NOMO-1 (cell line): ENCODE measurements around the gene CBLIF.
A peak's percentile ranks its signal among the peaks of the same experiment; 100 is the strongest.
"Not testable (repeated sequence)": the region's sequence is repeated elsewhere in the genome, so short reads cannot be mapped to it uniquely, and the experiment has no call there.

Source experiments
- DNase-seq, 2 experiments: peaks; one replicate each; lab custom pipeline; 2025; ENCODE audit not compliant: unreplicated experiment in 2 of 2; lab: John Stamatoyannopoulos, UW

The CBLIF gene

DNA sequence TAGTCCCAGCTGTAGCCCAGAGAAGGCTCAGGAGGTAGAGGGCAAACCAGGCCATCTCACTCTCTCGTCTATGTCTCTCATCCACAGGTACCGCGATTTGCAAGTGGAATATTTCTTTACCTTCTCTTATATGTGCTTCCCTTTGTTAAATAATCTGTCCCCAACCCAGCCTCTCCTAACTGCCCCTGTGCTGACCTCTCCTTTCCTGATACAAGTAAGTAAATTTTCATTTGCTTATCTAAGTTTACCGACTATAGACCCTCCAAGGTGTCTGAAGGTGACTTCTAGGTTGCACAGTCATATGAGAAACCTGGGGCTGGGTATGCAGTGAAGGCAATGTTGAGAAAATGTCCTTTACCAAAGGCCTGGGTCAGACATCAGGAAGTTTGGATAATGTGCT lies at the start of gene CBLIF:
CBLIF (minus strand) TSS at position 101 of the 400 bp plus-strand sequence; CDS start at position 55, 46 bp downstream.
- DNase-seq, result no peak

DNA sequence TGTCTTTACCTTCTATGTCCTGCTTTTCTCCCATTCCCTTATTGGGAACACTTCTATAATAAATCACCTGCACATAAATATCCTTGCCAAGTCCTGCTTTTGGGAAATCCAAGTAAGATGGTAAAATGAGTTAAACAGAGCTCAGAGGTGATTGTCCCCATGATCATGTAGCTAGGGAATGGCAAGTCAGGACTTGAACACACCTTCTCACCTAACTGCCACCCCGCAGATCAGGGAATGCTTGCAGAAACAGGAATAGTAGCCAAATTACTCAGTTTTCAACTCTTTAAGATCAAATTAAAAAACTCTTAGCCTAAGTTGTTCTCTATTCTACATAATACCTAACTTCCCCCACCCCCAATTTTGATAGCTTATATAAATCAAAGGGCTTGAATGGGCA lies 49.3 kb upstream of the CBLIF start:
- no peak for DNase-seq

DNA sequence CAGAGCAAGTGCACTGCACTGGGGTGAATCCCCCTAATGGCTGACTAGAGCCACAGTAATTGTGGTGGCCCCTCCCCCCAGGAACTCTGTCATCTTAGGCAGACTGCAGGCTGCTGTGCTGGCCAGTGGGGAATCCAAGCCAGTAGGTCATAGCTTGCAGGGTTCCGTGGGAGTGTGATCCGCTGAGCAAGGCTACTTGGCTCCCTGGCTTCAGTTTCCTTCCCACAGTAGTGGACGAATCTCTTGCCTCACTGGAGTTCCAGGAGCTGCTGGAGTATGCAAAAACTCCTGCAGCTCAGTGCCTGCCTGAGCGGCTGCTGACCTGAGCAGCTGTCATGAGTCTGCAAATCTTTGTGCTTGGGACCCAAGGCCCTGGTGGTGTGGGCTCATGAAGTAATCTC lies 46.5 kb upstream of the CBLIF start:
- no peak for DNase-seq

DNA sequence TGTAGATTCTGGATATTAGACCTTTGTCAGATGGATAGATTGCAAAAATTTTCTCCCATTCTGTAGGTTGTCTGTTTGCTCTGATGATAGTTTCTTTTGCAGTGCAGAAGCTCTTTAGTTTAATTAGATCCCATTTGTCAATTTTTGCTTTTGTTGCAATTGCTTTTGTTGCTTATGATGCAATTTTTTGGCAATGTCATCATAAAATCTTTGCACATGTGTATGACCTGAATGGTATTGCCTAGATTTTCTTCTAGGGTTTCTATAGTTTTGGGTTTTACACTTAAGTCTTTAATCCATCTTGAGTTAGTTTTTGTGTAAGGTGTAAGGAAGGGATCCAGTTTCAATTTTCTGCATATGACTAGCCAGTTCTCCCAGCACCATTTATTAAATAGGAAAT lies 41.9 kb upstream of the CBLIF start:
- not testable (repeated sequence) for DNase-seq

DNA sequence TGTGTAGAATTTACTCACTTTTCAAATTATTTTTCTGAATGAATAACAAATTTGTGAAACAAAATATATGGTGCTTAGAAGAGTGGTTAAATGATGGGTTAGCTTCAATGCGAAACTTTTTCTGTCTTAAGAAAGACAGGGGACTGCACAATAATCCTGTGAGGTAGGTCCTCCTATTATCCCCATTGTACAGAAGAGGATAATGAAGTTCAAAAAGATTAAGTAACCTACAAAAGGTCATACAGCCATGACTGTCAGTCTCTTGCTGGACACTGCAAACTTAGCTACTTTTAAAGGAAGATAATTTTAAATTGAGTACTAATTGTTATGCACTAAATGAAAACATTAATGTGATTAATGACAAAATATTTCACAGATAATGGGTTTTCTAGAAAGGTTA lies 38.3 kb upstream of the CBLIF start:
- DNase-seq, result no peak

DNA sequence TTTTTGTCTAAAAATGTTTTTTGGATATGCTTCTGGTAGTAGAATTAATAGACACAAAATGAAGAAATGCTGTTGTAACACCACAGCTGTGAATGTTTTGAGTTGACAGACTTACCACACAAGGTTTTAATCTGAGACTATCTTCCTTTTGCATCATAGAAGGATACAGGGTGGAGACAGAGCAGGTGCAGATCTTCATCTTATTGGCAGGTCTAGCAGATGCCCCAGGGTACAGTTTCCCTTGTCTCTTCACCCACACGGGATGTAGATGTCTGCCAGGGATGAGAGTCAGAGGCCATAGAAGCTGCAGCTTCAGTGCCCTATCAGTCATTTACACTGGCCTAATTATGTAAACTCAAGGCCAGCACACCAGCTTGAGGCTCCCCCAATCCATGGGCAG lies 34.3 kb upstream of the CBLIF start:
- no peak for DNase-seq

DNA sequence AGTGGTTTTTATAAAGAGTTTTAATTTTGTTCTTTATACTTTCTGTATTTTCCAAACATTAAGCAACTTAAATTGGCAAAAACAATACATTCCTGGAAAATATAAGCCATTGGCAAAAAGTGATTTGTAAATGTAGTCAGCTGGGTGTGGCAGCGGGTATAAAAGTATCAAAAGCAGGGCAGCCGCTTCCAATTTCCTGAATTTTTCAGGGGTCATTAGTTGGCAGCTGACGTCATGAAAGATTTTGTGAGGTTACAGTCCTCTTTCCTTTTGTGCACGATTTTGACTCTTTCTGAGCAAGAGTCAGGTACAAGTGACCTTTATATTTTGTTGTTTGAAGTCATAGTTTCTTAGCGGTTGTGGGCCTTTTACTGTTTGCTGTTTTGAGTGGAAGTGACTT lies 33.3 kb upstream of the CBLIF start, which contains the start of gene OOSP3:
OOSP3 (plus strand) TSS at position 208 of the 400 bp plus-strand sequence; CDS start at position 235, 27 bp downstream.
- DNase-seq, result no peak

DNA sequence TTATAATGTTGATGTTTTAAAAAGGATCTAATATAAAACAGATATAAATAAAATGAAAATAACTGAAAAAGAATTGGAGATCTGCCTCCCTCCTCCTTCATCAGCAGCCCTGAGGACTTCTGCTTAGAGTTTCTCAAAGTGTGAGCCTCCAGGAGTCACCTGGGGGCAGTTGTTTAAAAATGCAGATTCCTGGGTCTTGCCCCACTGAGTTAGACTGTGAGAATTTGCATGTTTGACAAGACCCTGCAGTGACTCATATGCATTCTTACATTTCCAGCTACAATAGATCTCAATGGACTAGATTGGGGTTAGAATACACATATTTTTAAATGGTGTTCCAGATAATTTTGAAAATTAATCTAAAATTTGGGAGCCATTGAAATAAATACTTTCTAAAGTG lies 32.5 kb upstream of the CBLIF start:
- no peak for DNase-seq

DNA sequence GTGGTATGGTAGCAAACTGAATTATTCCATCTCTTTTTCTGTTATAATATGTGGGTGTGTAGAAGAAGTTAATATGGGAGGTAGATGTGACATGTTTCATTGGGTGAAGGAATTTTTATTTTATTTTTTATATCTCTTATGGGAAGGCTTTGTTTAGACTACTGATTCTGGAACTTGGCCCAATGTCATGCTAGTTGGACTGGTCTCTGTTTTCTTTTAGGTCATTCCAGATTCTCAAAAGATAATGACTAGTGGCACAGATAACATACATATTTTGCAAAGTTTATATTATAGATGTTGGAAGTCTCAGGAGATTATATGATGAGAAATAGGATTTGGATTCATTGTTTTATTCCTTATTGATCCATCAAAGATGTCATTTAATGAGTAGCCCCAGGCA lies 32.0 kb upstream of the CBLIF start:
- DNase-seq, result no peak

DNA sequence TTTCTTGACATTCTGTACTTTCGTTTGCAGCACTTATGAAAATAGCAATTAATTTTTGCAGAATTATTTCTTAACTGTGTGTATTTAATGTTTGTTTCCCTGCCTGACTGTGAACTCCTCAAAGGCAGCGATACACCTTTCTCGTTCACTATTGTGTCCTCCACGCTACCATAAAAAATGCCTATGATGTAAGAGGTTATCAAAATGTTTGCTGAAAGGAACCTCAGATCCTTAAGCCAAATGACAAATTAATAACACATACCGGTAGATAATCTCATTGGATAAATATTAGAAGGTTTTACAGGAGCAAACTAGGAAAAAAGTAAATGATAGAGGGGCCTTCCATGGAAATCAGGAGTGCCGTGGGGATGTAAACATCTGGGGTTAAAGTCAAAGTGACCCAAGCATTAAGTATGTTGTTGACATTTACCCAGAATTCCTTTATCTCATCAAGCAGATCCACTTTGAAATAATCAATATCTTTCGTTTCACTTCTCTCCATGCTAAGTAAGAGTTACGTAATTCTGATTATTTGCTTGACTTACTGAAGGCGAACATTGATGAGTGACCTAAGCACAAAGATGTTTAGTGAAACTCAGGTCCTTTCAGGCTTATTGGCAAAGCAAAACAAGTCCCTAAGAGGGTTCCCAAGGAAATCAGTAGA lies 30.7 kb upstream of the CBLIF start:
- no peak for DNase-seq

DNA sequence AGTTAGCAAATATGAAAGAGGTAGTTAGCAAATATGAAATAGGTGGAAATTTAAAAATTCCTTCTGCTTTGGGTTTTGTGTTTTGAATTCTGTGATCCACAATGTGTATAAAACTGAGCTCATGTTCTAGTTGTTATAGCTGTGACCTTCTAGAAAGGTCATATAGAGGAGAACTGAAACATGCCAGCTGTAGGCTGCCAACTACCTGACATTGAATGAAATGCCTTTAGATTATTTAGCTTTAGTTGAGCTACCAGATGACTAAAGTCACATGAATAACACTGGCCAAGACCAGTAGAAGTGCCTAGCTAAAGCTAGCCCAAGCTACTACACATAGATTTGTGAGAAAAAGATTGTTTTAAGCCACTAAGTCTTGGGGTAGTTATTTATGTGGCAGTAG lies 26.8 kb upstream of the CBLIF start:
- DNase-seq, result no peak

DNA sequence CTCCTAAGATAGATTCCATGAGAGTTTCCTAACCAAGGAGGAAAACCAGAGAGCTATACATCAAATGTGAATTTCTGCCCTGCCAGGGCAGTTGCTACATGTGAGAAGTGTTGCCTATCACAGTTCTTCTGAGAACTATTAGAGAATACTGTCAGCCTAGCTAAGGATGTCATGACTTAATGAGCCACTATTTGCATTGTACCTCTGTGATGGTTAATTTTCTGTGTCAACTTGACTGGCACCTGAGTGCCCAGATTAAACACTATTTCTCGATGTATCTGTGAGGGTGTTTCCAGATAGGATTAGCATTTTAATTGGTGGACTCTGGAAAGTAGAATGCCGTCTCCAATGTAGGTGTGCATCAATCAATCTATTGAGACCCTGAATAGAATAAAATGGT lies 22.6 kb upstream of the CBLIF start:
- no peak for DNase-seq

DNA sequence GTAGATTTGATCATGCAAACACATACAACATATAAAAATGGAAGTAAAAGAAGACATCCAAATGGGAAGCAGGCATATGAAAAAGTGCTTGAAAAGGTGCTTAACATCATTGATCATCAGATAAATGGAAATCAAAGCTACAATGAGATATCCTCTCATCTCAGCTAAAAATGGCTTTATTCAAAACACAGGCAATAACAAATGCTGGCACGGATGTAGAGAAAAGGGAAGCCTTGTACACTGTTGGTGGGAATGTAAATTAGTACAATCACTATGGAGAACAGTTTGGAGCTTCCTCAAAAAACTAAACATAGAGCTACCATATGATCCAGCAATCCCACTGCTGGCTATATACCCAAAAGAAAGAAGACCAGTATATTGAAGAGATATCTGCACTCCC lies 21.5 kb upstream of the CBLIF start:
- DNase-seq, result peak in 1 of 2 experiments; percentile 28

DNA sequence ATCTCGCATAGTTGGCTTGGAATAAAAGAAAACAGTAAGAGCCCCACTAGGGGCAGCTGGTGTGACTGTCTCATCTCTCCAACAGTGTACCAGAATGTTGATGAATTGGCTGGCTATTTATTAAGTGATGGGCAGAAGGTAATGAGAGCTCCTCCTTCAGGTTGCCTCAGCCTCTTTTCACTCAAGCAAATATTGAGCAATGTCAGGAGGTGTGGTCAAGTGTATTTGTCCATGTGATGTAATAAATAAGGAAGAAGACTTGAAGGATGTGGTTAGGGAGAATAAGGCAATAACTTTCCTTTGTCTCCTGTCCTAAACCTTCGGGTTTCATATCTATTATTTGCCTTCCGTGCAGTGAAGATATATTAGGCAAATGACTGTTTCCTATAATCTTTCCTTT lies 21.1 kb upstream of the CBLIF start, which contains the start of gene TCN1:
TCN1 (minus strand) TSS at position 91 of the 400 bp plus-strand sequence; CDS start at position 74, 17 bp downstream.
- DNase-seq, result peak; percentile 81 to 94

DNA sequence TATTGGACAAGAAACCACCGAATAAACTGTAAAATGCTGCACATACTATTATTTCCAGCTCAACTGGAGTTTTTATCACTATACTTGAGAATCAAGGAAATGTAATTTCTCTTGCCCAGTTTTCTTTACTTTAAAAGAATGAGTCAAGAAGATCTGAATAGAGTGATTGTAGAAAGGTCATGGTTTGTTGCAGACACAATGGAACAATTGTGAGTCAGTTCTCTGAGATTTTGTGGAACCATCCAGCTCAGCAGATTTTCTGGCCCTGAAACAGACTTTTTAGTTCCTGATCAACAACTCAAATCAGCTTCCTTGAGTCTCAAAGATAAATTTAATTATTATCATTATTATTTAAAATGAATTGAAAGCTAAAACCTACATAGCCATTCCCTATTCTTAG lies 19.7 kb upstream of the CBLIF start:
- no peak for DNase-seq

DNA sequence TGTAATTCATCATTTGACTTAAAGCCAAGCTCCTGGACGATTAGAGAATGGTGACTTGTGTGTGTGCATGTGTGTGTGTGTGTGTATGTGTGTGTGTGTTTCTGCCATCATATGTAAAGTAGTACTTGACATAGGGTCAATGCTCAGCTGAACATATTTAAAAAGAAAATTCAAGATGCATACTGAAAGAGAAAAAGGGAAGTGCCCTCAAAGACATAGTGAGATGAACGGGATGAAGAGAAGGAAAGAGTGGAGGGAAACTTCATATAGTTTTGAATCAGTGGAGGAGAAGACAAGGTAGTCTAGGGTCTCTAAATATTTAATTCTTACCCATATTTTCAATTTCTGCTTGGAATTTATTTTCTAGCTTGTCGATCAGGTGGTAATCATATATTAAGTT lies 17.0 kb upstream of the CBLIF start:
- peak in 1 of 2 experiments; percentile 24 for DNase-seq

DNA sequence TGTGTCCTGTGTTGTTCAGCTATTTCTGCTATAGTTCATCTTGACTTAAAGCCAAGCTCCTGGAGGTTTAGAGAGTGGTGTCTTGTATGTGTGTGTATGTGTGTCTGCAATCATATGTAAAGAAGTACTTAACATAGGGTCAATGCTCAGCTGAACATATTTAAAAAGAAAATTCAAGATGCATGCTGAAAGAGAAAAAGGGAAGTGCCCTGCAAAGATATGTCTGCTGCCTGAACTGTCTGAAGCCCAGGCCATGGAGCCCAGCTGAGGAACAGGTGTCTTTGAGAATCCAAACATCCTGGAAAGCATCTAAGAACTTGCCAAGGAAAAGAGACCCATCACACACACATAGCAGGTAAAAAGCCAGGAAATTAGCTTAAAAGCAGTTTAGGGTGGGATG lies 14.4 kb upstream of the CBLIF start:
- DNase-seq, result peak in 1 of 2 experiments; percentile 18

DNA sequence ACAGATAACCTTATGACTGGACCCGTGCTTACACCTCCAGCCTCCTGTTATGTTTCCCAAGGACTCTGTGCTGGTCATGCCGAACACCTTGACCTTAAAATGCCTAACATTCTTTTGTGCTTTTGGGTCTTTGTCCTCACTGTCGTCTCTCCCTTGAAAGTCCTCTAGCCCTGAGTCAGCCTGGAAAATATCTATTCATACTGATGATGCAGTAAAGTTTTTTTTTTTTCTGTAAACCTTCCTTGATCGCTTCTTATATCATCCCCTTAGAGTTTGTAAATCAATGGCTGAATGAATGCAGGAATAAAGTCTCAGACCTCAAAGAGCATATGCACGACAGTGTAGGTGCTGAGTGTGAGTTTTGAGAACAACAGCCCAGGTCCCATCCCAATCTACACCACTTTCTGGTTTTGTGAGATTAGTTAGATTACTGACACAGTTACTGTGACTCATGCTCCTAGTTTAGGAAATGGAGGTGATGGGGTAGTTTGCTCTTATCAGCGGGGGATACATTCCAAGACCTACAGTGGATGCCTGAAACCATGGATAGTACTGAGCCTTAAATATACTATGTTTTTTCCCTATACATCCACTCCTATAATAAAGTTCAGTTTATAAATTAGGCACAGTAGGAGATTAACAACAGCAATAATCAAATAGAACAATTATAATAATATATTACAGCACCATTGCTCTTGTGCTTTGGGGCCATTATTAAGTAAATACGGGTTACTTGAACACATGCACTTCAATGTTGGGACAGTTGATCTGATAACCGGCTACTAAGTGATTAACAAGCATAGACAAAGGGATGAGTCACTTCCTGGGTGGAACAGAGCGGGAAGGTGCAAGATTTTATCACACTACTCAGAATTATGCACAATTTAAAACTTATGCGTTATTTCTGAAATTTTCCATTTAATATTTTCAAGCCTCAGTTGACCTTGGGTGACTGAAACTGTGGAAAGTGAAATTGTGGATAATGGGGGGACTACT lies 12.4 kb upstream of the CBLIF start:
- DNase-seq, result no peak

DNA sequence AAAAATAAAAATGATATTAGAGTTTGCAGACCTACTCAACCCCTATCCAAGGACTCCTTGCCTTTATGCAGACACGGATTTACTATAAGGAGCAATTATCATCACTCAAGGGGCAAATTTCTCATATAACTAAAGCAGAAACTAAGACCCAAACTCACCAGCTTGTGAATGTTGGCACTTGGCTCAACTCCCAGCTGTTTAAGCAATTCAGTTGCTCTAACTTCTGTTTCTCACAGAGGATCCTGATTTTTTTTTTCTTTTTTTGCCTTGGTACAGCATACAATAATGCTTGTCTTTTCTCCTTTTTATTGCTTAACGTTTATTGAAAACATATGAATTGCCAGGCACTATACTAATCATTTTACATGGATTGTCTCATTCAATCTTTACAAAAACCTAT lies 9.6 kb upstream of the CBLIF start:
- no peak for DNase-seq

DNA sequence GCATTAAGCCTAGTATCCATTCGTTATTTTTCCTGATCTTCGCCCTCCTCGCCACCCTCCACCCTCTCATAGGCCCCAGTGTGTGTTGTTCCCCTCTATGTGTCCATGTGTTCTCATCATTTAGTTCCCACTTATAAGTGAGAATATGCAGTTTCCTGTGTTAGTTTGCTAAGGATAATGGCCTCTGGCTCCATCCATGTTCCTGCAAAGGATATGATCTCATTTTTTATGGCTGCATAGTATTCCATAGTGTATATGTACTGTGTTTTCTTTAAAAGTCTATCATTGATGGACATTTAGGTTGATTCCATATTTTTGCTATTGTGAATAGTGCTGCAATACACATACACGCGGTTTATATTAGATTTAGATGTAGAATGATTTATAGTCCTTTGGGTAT lies 6.1 kb upstream of the CBLIF start:
- DNase-seq, result not testable (repeated sequence)

DNA sequence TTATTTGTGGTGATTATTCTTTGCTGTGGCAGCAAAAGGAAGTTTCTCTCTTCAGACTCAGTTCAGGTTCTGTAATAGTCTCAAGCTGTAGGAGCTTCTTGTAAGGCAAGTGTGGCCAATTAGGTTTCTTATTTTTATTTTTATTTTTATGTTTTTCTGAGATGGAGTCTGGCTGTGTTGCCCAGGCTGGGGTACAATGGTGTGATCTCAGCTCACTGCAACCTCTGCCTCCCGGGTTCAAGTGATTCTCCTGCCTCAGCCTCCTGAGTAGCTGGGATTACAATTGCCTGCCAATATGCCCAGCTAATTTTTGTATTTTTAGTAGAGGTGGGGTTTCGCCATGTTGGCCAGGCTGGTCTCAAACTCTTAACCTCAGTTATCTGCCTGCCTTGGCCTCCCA lies 4.3 kb upstream of the CBLIF start:
- DNase-seq, result peak in 1 of 2 experiments; percentile 33

DNA sequence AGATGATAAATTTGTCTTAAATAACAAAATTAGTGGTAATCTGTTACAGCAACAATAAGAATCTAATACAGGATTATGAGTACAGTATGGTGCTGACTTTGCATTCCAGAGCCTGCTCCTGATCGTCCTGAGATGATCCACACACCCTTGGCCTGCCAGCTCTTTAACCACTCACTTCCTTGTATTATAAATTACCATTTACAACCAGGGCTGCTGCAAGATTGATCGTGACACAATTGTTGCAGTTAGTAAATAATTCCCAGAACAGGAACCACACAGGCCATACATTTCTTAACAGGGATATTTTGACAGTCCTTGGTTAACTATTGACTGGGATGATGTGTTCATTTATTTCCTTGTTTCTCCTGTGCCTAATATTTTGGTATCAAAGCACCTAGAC lies 3.8 kb upstream of the CBLIF start:
- DNase-seq, result peak in 1 of 2 experiments; percentile 42
